HG02981 (cell line): ENCODE measurements around the gene NDUFC1.
A peak's percentile ranks its signal among the peaks of the same experiment; 100 is the strongest.
"Not testable (repeated sequence)": the region's sequence is repeated elsewhere in the genome, so short reads cannot be mapped to it uniquely, and the experiment has no call there.

Source experiments
- ATAC-seq: cut with Tn5 transposase; IDR thresholded peaks from one replicate; pipeline ENCODE4 v1.9.1; 2021; ENCODE audit warnings: mild to moderate bottlenecking, moderate library complexity; ENCODE audit not compliant: unreplicated experiment

NDUFC1 gene

GRCh38 chr4:139299536-139299935 is 2.7 kb downstream of the NDUFC1 start:
- no peak for ATAC-seq

- ATAC-seq: no peak
Measured at GRCh38 chr4:139297001-139297410, 5.3 kb downstream of the NDUFC1 start.

- no peak for ATAC-seq
Measured at GRCh38 chr4:139295942-139296299, 6.4 kb downstream of the NDUFC1 start.

- peak; percentile 90 for ATAC-seq
Measured at GRCh38 chr4:139295206-139295941, 6.9 kb downstream of the NDUFC1 start.

- ATAC-seq: no peak
Measured at GRCh38 chr4:139286186-139286698, 16.0 kb downstream of the NDUFC1 start.

- ATAC-seq: no peak
Measured at GRCh38 chr4:139282721-139283075, 19.6 kb downstream of the NDUFC1 start.

GRCh38 chr4:139282065-139282720 is 20.1 kb downstream of the NDUFC1 start:
- ATAC-seq: no peak

- peak; percentile 50 for ATAC-seq
Measured at GRCh38 chr4:139279760-139280620, 22.3 kb downstream of the NDUFC1 start, which contains the start of gene MGARP. Gene MGARP (minus strand): TSS chr4:139280225. CDS start chr4:139280158, 67 bp downstream.

GRCh38 chr4:139278912-139279759 is 23.1 kb downstream of the NDUFC1 start:
- ATAC-seq: no peak

- ATAC-seq: no peak
Measured at GRCh38 chr4:139278485-139278884, 23.8 kb downstream of the NDUFC1 start.

GRCh38 chr4:139275281-139275735 is 27.0 kb downstream of the NDUFC1 start:
- ATAC-seq: no peak

GRCh38 chr4:139274790-139275189 is 27.5 kb downstream of the NDUFC1 start:
- no peak for ATAC-seq

- ATAC-seq: no peak
Measured at GRCh38 chr4:139273835-139274234, 28.4 kb downstream of the NDUFC1 start.

- no peak for ATAC-seq
Measured at GRCh38 chr4:139267301-139267700, 35.0 kb downstream of the NDUFC1 start.

- ATAC-seq: peak; percentile 96
Measured at GRCh38 chr4:139266583-139267257, 35.6 kb downstream of the NDUFC1 start.

- ATAC-seq: peak; percentile 0
Measured at GRCh38 chr4:139266208-139266582, 36.1 kb downstream of the NDUFC1 start.

- ATAC-seq: no peak
Measured at GRCh38 chr4:139265654-139266053, 36.6 kb downstream of the NDUFC1 start.

GRCh38 chr4:139256349-139256748 is 45.9 kb downstream of the NDUFC1 start:
- ATAC-seq: no peak

- ATAC-seq: not testable (repeated sequence)
Measured at GRCh38 chr4:139255581-139255980, 46.7 kb downstream of the NDUFC1 start.

- ATAC-seq: no peak
Measured at GRCh38 chr4:139253713-139254112, 48.6 kb downstream of the NDUFC1 start.
